Measurements from ENCODE around the gene TTLL5. TPM values are rescaled to one million over a fixed set of nuclear protein-coding genes. Genes with fewer than 3 reads are reported as not detected.

Gene TTLL5
- total and polyA plus RNA-seq, 2 of the 4 experiments (the other 2 are of a cell fraction), result 11.9 to 16.7 TPM

GRCh38 chr14:75720842-75721498, 59.9 kb downstream of the TTLL5 start:
- no peaks in the 10 kb centered on the region for H3K79me1 ChIP-seq (ENCODE audit: low read depth in 1 of 2, low read length in 2 of 2)
- H2BK5ac ChIP-seq (ENCODE audit: low read depth, low read length, poor library complexity, severe bottlenecking), result no peak overlapping the region
- no TSS peak for BruUV-seq (replicated peaks)
- no peak overlapping the region for H4K8ac ChIP-seq (ENCODE audit: low read depth in 2 of 2, low read length in 2 of 2)
- no peak overlapping the region for H2BK120ac ChIP-seq (ENCODE audit: low read depth, low read length)
- no peaks in the 10 kb centered on the region for H3K9me3 ChIP-seq (ENCODE audit: control insufficient read depth, insufficient read depth, low read length)
- H3K4me1 ChIP-seq (ENCODE audit: control insufficient read depth, insufficient read depth, low read length), result peaks cover 6% of the 10 kb centered on the region
- H3K14ac ChIP-seq (replicated peaks; ENCODE audit: low read depth, low read length), result no peak overlapping the region
- ChIA-PET CTCF (interaction anchor here (0.9 to 1.1 kb wide), 2 partner anchors 27 to 259 kb away, joined by 3 to 10 read pairs; no protein-coding TSS in a partner anchor), POLR2A (ENCODE audit: unreplicated experiment) (no interaction called here)
- H3K4ac ChIP-seq (ENCODE audit: low read depth, low read length), result no peak overlapping the region
- no peak overlapping the region for H3K4me2 ChIP-seq (ENCODE audit: low read depth, low read length)
- H2AK5ac ChIP-seq (ENCODE audit: low read depth, low read length), result no peak overlapping the region
- peaks cover 22% of the 10 kb centered on the region for H4K20me1 ChIP-seq (ENCODE audit: insufficient read depth, low read length)
- dilution Hi-C loops (cut with HindIII; ENCODE audit: low sequenced_read_pairs, unreplicated experiment) (no loop called here), in situ Hi-C loops (cut with MboI; ENCODE audit: low sequenced_read_pairs) (loop anchor here (25.0 kb wide), 2 partner anchors 641 to 916 kb away; no protein-coding TSS in a partner anchor), intact Hi-C loops (cut with micrococcal nuclease) (no loop called here)
- no peak overlapping the region for H3K9ac ChIP-seq (ENCODE audit: low read depth, low read length)
- H3K23ac ChIP-seq (ENCODE audit: low read depth, low read length), result no peak overlapping the region
- peaks cover 14% of the 10 kb centered on the region for H3K36me3 ChIP-seq (ENCODE audit: control insufficient read depth, insufficient read depth, low read length)
- peaks cover 23% of the 10 kb centered on the region for H3K27me3 ChIP-seq (ENCODE audit: control insufficient read depth, insufficient read depth, low read length)
- TF ChIP-seq ELK1 (IDR thresholded peaks at IDR 0.05; ENCODE audit: borderline replicate concordance, low read depth, low read length) (no peak), USF2 (IDR thresholded peaks at IDR 0.05; ENCODE audit: low read depth, low read length) (no peak), NFE2L2 (IDR thresholded peaks at IDR 0.05; ENCODE audit: low read depth, low read length) (no peak)
- DNase-seq (no peak), ATAC-seq (ENCODE audit: low read depth) (no peak)
- no peak overlapping the region for H4K5ac ChIP-seq (ENCODE audit: low read depth, low read length)
- H2BK20ac ChIP-seq (ENCODE audit: low read depth, low read length), result no peak overlapping the region
- H2BK15ac ChIP-seq (ENCODE audit: low read depth, low read length), result no peak overlapping the region
- H4K91ac ChIP-seq (ENCODE audit: insufficient read depth, low read depth, low read length), result no peak overlapping the region
- H3K4me3 ChIP-seq (ENCODE audit: insufficient read depth, low read depth, low read length), result no peak overlapping the region
- H3K18ac ChIP-seq (ENCODE audit: low read depth, low read length), result no peak overlapping the region
- H2AK9ac ChIP-seq (replicated peaks; ENCODE audit: low read depth, low read length, poor library complexity), result no peak overlapping the region
- WGBS, 2 experiments (ENCODE audit: extremely low coverage in 2 of 2, insufficient read length in 1 of 2), result 100% methylated on average over 1 of the region's 4 CpGs; no CpG with 5 or more reads in 1 of the 2 experiments
- no peak overlapping the region for H3K56ac ChIP-seq (ENCODE audit: extremely low read depth, insufficient read depth, low read length)
- H3K9me1 ChIP-seq (ENCODE audit: insufficient read depth, low read length), result peaks cover 4% of the 10 kb centered on the region; the same call in 1 of the 2 replicates
- no peak overlapping the region for H2AFZ ChIP-seq (replicated peaks; ENCODE audit: low read length, poor library complexity)
- no peak overlapping the region for H3K27ac ChIP-seq (ENCODE audit: insufficient read depth, low read length)
